Cerebellar nuclear complex (tissue), 1 donor: ENCODE data around the gene TP73.

Experiments used
- DNase-seq, 2 experiments: peaks; one replicate each; lab custom pipeline; 2025; lab: John Stamatoyannopoulos, UW

TP73 gene

GRCh38 chr1:3653286-3653618 lies 936 bp downstream of the TP73 start:
- no peak for DNase-seq

DNA sequence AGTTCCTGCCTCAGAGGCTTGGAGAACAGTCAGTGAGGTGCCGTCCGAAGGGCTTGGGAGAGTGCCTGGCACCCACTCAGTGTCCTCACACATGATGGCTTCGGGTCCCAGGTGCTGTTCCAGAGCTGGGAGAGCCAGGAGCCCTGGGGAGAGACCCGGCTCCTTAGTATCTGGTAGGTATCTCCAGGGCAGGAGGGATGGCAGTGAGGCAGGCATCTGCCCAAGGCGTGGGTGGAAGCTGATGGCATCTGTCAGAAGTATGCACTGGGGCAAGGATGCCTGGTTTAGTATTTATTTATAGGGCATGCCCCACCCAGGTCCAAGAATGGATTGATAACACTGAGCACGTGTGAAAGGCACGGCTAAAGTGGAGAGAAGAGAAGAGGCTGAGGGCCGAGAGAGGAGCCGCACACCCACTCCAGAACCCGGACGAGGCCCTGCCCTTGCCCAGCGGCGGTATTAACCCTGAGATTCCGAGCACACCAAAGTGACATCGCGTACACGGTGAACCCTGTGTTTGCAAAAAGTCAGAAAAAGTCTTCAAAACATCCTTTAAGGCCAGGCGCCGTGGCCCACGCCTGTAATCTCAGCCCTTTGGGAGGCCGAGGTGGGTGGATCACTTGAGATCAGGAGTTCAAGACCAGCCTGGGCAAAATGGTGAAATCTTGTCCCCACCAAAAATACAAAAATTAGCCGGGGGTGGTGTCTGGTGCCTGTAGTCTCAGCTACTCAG lies 2.4 kb downstream of the TP73 start:
- no peak for DNase-seq

DNA sequence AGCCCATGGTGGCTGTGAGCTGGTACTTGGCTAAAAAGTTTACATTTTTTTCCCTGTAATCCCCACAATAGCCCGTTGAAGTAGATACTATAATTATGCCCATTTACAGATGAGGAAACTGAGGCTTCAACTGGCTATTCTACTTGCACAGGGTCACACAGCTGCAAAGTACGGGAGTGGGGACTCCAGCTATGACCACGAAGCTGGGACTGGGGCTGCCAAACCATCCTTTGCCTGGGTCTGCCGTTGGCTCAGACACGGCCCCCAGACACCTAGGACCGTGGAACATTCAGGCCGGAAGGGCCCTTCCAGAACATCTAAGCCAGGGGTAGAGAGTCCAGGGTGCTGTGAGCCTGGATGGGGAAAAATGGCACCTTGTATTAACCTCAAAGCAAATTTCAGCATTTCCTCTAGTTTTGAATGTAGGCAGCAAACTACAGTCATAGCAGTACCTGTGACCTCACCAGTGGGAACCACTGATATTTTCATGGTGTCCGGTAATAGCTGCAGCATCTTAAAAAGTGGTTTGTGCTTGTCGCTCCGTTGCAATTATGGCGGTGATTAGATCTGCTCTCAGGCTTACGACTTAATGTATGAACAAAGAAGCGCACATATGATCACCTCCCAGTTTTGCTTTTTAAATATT lies 4.3 kb downstream of the TP73 start:
- no peak for DNase-seq

- no peak for DNase-seq
These were observed 4.8 kb downstream of the TP73 start for GRCh38 chr1:3657096-3657475.

DNA sequence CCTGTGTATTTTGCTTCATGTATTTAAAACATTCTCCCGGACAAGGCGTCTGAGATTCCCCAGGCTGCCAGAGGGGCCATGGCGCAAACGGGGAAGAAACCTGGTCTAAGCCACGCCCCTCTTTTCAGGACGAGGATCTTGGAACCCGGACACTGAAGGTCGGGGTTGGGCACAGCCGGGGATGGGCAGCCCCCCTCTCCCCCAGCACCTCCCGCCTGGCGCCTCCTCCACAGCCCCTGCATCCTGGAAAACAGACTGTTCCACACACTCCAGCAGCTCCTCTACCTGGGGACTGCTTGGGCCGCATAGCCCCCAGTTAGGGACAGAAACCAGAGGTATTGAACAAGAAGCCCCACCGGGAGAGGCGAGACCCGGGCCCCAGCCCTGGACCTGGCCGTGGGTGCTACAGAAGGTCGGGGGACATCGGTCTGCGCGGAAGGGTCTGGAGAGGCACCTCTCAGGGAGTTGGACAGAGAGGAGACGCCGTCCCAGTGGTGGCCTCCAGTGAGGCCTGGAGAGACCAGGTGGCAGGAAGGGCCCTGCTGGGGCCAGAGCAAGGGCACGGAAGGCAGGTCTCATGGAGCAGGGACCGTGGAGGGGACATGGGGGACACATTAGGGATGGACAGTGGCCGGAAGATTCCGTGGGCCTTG lies 5.4 kb downstream of the TP73 start:
- DNase-seq = no peak

DNA sequence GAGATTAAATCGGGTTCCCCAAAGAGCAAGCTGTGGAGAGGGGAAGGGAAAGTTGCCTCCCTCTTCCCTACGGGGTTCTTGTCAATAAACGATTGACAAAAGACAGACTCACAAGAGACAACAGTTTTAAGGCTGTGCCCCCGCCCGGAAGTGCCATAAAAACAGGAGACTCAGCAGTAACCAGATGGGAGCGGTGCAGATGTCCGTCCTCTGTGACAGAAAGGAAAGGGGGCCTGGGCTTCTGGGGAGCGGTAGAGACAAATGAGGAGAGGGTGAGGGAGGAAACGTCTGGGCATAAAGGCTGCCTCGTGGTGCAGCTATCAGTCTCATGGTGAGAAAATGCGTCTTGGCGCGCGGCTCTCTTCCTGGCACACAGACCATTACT lies 5.9 kb downstream of the TP73 start:
- DNase-seq = no peak

DNA sequence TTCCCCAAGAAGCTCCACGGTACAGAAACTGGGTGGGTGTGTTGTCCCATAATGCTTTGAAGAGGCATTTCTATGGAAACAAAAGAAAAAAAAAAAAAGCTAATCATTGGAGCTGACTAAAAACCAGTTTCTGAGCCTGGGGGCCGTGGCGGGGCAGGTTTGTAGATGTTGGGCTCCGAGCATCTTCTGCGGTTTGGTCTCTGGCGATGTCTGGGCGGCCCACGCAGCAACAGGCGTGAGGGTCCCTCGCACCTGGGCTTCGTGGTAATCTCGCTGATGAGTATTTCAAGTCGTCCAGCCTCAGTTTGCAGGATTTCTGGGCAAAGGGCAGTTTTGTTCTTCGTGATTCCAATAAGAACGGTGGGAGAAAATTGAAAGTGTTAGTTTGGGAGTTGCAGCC lies 6.8 kb downstream of the TP73 start:
- DNase-seq = no peak

GRCh38 chr1:3660704-3661103 lies 8.4 kb downstream of the TP73 start:
- no peak for DNase-seq

- DNase-seq = no peak
These were observed 9.3 kb downstream of the TP73 start for GRCh38 chr1:3661631-3662030.

- no peak for DNase-seq
These were observed 9.9 kb downstream of the TP73 start for GRCh38 chr1:3662080-3662671.

DNA sequence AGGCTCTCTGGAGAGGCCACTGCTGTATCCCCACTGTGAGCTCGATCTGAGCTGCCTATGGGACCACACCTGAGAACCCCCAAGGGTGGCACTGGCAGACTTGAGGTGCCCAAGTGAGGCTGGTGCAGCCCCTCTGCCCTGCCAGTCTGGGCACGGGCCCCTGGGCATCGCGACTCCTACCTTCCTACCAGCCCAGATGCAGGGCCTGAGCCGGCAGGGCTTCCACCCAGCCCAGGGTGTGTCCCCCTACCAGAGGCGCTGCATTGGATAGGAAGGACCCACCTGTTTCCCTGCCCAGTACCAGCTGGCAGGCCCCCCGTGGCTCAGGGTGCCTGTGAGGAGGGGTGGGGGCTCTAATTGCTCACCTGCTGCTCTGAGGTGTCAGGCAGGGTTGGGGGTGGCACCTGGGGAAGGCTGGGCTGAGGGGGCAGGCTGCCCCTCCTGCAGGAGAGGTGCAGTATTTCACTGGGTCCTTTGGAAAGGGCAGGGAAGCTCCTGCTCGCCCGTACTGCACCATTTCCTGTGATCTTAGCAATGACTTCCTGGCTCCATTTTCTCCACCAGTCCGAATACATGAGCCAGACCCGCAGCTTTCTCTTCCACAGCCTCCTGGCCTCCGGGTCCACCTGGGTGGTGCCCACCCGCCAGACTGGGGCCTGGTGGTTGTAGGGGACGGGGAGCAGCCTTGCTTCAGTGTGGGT lies 11.8 kb downstream of the TP73 start:
- DNase-seq = no peak

DNA sequence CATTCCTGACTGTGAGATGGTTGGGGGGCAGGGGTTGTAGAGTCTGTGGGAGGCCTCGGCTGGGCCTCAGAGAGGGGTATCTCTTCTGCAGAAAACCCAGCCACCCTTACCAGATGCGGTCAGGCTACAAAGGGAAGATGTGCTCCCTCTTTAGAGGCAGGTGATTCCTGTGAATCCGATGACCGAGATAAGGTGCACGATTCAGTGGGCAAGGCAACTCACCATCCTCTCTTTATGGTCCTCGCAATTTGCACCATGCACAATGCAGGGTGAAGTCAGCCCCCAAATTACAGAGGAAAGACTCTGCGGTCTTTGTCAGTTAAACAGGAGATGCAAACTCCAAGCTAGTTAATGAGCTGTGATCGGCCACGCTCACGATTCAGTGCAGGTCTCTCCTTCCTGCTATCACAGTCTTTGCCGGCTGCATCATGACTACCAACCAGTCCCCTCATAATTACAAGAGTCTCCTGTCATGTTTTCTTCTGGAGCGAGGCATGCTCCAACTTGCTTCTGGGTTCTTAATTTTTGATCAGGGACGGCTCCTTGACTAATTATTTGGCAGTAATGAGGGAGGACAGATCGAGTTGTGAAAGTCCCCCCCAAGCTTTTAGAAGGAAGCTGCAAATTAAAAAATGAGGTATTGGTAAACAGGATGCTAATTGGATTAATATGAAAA lies 12.5 kb downstream of the TP73 start:
- no peak for DNase-seq

DNA sequence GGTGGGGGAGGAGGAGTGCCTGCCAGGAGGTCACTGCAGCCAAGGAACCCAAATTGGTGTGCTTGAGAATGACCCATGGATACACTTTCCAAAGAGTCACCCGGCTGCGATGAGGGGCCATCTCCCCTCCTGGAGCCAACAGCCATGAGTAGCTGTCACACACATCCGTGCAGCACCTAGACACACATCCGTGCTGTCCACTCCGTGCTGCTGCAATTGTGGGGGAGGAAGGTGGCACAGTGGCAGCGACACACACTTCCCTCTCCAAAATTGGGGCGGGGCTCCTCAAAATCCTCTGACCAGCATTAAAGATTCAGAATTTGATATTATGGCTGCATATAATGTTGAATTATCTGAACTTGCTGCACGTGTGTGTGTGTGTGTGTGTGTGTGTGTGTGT lies 15.8 kb downstream of the TP73 start:
- no peak for DNase-seq

- peak; percentile 30 to 60 for DNase-seq
These were observed 16.4 kb downstream of the TP73 start for GRCh38 chr1:3668585-3669300.

DNA sequence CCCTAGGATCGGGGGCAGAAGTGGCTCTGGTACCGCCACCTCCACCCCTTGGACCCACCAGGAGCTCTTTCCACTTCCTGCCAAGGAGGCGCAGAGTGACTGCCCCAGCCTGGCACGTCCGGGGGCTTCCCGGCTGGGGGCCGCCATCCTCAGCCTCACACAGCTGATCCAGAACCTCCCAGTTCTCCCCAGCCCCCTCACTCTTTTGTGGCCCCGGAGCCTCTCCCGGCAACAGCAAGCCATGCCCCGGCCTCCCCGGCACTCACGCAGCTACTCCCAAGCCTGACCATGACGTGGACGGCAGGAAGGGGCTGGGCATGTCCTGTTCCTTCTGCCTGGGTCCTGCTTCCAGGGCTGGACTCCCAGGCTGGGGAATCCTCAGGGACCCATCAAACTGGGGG lies 17.1 kb downstream of the TP73 start:
- no peak for DNase-seq

- DNase-seq = no peak
These were observed 17.7 kb downstream of the TP73 start for GRCh38 chr1:3669971-3670431.

GRCh38 chr1:3670823-3671265 lies 18.5 kb downstream of the TP73 start:
- no peak for DNase-seq

DNA sequence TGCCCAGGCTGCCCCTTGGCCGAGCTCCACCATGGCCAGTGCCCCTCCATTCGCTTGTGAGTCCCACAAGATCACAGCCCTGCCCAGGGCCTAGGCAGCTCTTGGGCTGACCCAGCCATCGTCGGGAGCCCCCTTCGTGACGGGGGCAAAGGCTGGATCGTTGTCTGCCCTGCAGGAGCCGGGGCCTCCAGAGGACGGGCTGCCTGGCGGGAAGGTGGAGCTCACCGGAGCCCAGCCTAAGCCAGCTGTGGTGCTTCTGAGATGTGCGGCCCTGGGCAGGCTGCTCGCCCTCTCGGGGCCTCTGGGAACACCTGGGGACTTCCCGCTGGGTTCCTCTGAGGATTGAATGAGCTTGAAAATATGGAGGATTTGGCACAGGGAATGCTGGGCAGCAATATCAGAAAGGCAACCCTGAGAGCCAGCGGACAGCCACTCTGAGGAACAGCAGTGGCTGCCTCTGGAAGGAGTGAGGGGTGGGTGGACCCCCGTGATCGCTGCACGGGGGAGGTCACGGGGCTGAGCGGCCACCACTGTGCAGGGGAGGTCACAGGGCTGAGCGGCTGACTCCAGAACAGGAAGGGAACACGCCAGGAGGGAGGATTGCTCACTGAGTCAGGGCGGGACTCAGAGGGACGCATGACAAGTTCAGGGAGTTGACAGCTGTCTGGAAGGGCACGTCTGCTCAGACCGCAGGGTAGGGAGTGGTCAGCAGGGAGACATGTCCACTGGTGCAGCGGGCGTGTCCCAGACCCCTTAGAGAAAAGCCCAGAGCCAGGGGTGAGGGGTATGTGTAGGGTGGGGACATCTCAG lies 19.3 kb downstream of the TP73 start:
- DNase-seq = no peak

DNA sequence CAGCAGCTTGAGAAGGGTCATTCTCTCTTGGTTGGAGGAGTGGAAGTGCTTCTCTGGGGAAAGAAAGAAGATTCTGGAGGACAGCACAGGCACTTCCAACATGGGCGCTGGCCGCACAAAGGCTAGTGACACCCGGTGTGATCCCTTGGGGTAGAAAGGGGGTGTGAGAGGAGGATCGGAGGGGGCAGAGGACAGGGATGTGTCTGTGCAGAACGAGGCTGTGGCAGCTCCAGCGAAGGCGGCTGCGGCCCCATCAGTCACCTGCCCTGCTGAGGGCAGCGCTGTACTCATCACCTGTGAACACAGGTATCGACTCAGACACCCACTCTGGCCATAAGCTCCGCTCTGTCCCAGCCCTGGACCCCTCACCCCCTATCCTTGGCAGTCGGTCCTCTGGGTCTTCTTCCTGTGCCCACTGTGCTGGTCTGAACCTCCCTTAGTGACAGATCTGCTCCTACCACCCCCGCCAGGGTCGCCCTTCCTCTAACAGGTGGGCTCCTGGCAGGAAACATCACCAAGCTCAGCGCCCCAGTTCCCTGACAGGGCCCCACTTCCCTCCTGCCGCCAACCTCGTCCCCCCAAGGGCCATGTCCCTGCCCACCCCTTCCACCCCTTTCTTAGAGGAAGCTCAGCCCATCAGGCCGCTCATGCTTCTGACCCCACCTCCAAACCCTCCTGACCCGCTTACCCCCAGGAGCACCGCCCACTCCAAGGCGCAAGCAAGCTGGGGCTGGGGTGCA lies 20.1 kb downstream of the TP73 start:
- DNase-seq = no peak

- DNase-seq = no peak
These were observed 20.6 kb downstream of the TP73 start for GRCh38 chr1:3672971-3673361.
